Measurements from ENCODE around the gene CRBN. TPM values are rescaled to one million over a fixed set of nuclear protein-coding genes. Genes with fewer than 3 reads are reported as not detected.

Gene CRBN
- total RNA-seq, 1 donor from 2014 or later, result 43.6 TPM

DNA sequence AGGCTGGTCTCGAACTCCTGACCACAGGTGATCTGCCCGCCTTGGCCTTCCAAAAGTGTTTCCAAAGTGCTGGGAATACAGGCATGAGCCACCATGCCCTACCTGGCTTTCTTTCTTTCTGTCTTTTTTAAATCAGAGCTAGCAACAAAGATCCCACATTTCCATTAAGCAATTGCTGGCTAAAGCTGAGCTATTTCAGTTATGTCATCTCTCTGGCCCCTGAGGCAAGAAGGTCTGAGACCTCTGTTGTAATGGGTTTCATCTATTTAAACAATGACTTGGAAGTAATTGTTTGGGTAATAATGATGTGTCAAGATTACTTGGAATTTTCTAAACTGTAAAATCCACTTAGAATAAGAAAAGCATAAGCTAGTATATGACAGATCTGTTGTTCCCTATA, 30.2 kb upstream of the CRBN start:
- TF ChIP-seq, protein P1, sequence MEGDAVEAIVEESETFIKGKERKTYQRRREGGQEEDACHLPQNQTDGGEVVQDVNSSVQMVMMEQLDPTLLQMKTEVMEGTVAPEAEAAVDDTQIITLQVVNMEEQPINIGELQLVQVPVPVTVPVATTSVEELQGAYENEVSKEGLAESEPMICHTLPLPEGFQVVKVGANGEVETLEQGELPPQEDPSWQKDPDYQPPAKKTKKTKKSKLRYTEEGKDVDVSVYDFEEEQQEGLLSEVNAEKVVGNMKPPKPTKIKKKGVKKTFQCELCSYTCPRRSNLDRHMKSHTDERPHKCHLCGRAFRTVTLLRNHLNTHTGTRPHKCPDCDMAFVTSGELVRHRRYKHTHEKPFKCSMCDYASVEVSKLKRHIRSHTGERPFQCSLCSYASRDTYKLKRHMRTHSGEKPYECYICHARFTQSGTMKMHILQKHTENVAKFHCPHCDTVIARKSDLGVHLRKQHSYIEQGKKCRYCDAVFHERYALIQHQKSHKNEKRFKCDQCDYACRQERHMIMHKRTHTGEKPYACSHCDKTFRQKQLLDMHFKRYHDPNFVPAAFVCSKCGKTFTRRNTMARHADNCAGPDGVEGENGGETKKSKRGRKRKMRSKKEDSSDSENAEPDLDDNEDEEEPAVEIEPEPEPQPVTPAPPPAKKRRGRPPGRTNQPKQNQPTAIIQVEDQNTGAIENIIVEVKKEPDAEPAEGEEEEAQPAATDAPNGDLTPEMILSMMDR (conservative IDR thresholded peaks at IDR 0.05), result no peak
- no peak for DNase-seq (ENCODE audit: extremely low spot score, unreplicated experiment)
- Mint-ChIP-seq H3K36me3 (no peaks in the 10 kb centered on the region), H3K27ac (no peak overlapping the region), H3K27me3 (peaks cover 3% of the 10 kb centered on the region), H3K4me3 (no peak overlapping the region), H3K4me1 (ENCODE audit: unreplicated experiment) (no peaks in the 10 kb centered on the region), H3K9me3 (no peaks in the 10 kb centered on the region)

DNA sequence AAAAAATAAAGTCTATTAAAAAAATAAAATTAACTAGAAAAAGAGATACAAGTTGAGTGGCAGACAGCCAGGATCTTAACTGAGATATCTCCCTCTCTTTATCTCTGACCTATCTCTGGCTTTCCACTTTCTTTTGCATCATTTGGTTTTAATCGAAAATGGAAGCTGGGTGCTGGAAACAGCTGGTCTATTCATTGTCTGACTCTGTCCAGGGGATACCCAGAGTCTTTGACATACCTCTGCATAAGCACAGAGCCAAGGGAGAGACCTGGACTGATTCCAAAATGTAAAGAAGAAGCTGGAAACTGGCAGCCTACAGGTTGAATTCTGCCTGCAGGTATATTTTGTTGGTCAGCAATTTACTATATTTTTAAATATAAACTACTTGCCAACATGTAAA, 29.6 kb upstream of the CRBN start:
- no peaks in the 10 kb centered on the region for H3K36me3 Mint-ChIP-seq
- no peak for DNase-seq (ENCODE audit: extremely low spot score, unreplicated experiment)
- H3K9me3 Mint-ChIP-seq, result no peaks in the 10 kb centered on the region
- peaks cover 8% of the 10 kb centered on the region for H3K27me3 Mint-ChIP-seq
- no peaks in the 10 kb centered on the region for H3K4me1 Mint-ChIP-seq (ENCODE audit: unreplicated experiment)
- TF ChIP-seq, protein P1 (conservative IDR thresholded peaks at IDR 0.05), result no peak
- H3K4me3 Mint-ChIP-seq, result no peak overlapping the region
- H3K27ac Mint-ChIP-seq, result no peak overlapping the region

DNA sequence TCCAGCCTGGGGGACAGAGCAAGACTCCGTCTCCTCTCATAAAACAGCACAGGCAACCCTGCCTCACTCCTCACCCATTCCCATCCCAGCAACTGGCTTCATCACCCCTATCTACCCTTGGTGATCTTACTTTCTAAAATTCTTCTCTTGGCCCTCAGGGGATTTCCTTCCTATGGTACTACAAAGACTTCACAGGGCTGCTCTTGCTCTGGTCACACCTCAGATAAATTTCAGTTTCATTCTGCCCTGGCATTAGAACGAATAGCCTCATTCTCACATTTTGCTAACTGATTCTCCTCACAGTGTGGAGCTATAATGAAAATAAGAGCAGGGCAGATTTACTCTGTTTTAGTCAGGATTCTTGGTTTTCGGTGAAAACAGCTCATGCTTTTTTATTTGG, 22.1 kb upstream of the CRBN start:
- peaks cover 14% of the 10 kb centered on the region for H3K27me3 Mint-ChIP-seq
- no peaks in the 10 kb centered on the region for H3K9me3 Mint-ChIP-seq
- TF ChIP-seq, protein P1 (conservative IDR thresholded peaks at IDR 0.05), result no peak
- no peak overlapping the region for H3K4me3 Mint-ChIP-seq
- peaks cover 12% of the 10 kb centered on the region for H3K4me1 Mint-ChIP-seq (ENCODE audit: unreplicated experiment)
- H3K27ac Mint-ChIP-seq, result no peak overlapping the region
- no peak for DNase-seq (ENCODE audit: extremely low spot score, unreplicated experiment)
- no peaks in the 10 kb centered on the region for H3K36me3 Mint-ChIP-seq

DNA sequence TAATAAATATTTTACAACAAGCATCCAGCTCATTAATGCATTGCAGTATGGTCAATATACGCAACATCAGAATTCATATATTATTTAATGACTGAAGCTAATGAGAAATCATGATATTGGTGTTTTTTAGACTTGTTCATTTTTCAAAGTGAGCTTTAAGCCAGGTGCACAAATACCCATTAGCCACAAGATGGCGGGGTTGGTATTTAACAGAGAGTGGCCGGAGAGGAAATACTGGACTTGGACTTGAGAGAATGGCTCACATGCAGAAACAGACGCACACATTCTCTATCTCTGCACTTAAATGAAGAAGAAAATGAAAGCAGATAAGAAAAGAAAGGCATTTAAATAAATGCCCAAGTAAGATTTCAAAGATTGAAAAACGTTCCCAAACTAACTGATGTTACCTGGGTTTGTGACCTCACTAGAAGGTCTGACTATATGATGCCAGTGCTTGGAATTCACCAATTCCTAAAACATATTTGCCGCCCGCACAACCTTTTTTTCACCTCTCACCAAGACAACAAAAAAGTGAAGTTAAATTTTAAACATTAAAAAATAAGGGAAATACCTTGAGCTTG, 21.2 kb upstream of the CRBN start:
- H3K9me3 Mint-ChIP-seq, result no peaks in the 10 kb centered on the region
- TF ChIP-seq, protein P1 (conservative IDR thresholded peaks at IDR 0.05), result peak; percentile 95
- H3K36me3 Mint-ChIP-seq, result no peaks in the 10 kb centered on the region
- DNase-seq (ENCODE audit: extremely low spot score, unreplicated experiment), result no peak
- peaks cover 12% of the 10 kb centered on the region for H3K4me1 Mint-ChIP-seq (ENCODE audit: unreplicated experiment)
- no peak overlapping the region for H3K27ac Mint-ChIP-seq
- peaks cover 14% of the 10 kb centered on the region for H3K27me3 Mint-ChIP-seq
- no peak overlapping the region for H3K4me3 Mint-ChIP-seq

DNA sequence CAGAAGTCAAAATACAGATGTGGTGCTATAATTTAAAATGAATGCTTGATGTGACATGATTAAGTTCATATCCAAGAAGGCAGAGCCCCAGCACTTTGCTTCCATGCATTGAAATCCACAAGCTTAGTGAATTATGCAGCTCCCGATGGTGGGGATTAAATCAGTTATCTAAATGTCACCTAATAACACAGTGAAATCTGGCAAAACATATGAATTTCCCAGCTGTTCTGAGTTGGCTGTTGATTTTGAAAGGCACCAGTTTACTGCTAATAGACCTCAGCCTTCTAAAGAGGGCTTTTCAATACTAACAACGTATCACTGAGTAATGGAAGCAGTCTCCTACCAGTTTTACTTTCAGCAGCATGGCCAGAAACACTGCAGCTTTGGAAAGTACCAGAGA, 19.8 kb upstream of the CRBN start:
- TF ChIP-seq, protein P1 (conservative IDR thresholded peaks at IDR 0.05), result no peak
- Mint-ChIP-seq H3K4me1 (ENCODE audit: unreplicated experiment) (peaks cover 12% of the 10 kb centered on the region), H3K36me3 (no peaks in the 10 kb centered on the region), H3K4me3 (no peak overlapping the region), H3K9me3 (no peaks in the 10 kb centered on the region), H3K27me3 (peaks cover 15% of the 10 kb centered on the region), H3K27ac (no peak overlapping the region)
- no peak for DNase-seq (ENCODE audit: extremely low spot score, unreplicated experiment)

All from type B pancreatic cell (in vitro differentiated cells).